T-helper 9 cell (primary cell): ENCODE measurements around the gene GAB4.

Experiments
- DNase-seq: peaks from one replicate; pipeline ENCODE4 v3.0.0-alpha.2; 2020

The GAB4 gene

GRCh38 chr22:16975155-16975885, 32.7 kb downstream of the GAB4 start:
- DNase-seq, result no peak

DNA sequence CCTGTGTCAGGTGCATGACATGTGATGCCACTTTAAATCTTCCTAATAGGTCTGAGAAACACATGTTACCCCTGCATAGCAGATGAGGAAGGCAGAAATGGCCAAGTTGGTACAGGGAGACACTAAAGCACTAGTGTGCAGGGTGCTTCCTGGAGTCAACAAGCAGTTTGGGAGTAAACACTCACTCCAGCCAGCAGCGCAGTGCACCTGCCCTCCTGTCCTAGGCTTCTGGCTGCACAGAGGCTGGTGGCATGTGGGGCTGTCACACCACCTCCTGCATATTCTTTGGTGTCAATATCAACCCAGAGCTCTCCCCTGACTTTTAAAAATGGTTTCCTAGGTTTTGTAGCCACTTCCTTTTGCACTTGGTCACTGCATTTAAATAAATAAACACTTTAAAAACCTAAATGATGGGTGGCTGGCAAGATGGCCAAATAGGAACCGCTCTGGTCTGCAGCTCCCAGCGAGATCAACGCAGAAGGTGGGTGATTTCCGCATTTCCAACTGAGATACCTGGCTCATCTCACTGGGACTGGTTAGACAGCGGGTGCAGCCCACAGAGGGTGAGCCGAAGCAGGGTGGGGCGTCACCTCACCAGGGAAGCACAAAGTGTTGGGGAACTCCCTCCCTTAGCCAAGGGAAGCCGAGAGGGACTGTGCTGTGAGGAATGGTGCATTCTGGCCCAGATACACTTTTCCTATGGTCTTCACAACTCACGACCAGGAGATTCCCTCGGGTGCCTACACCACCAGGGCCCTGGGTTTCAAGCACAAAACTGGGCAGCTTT, 33.5 kb downstream of the GAB4 start:
- no peak for DNase-seq

DNA sequence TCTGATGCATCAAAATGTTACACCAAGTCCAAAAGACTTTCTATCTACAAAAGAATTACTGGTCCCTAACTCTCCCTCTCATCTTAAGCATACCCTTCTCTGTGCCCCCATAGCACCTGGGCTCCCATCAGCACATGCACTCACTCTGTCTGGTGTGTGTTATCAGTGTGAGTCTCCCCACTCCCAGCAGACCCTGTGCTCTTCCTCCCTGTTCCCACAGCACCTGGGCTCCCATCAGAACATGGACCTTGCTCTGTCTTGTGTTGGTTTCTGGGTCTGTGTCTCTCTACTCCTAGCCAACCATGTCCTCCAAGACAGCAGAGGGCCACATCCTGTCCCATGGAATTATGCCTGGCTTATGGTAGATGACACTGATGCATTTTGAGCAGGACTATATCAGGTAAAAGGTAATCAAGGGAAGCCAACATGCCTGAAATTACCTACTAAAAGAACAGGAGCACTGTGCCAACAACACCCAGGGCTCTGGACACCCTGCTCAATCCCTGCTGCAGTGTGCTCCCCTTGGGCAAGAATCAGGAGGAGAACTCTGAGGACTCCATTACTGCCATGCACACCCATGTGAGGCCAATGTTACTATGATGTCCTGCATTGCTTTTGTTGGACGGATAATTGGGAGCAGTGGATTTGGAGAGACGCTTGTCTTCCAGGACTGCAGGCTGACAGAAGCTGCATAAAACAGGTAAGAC, 34.3 kb downstream of the GAB4 start:
- no peak for DNase-seq

DNA sequence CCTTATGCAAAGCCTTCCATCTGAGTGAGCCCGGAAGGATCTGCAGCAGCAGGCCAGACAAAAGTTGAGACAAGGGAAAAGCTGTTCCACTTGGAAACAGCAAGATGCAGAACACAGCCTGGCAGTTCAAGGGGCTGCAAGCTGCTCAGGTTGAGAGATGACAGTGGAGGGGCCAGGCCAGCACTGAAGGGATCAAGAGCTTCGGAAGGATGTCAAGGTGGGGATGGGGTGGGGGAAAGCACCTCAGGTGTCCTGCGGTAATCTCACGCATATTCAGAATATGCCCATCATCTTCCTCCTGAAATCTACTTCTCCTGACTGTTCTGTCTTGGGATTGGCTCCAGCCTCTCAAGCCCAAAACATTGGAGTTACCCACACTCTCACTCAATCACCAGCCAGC, 35.7 kb downstream of the GAB4 start:
- no peak for DNase-seq

DNA sequence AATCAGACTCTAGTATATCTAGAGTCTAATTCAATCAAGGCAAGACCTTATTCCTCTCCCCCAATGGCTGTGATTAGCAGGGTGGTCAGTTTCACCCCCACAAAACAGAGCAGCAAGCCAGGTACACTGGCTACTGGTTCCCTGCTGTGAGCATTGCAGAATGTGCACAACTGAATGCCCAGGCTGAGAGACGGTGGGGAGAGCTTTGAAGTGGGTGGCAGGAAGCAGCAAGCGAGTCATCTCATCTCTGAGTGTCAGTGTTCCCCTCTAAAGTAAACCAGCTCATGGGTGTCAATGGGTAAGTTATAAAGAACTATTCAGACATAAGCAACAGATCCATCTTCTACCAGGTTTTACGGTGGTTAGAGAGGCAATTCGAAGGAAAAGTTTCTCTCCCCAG, 37.6 kb downstream of the GAB4 start:
- no peak for DNase-seq

DNA sequence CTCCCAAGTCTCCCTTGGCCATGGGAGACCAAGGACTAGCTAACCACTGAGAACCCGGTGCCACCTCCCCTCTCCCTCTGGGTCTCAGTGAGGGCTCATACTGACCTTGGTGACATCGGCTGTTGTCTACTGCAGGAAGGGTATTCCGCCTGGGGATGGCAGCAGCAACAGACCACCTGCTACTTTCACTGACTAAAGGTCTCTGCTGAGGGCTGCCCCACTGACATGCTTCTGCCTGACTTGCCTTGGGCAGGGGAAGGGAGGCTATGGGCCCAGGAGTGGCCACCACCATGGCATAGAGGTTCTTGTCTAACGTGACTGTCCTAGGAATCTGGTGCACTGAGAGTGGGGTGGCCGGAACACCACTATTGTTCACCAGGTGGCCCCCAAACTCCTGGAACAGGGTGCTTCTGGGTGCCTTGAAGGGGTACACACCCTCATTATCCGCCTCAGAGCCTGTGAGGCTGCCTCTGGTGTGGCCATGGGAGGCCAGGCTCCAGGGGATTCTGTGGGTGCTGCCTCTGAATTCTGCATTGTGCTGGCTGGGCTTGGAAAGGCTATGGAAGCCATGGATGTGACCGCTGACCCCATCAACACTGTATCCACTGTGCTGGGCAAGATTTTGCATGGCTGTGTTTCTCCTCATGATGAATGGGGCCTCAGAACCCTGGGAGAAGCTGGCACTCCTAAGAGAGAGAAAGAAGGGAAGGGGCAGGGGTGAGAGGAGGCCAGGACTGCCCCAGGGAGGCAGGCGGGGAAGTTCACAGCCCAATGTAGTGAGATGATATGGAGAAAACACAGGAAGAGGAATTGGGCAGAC, 38.3 kb downstream of the GAB4 start:
- no peak for DNase-seq

DNA sequence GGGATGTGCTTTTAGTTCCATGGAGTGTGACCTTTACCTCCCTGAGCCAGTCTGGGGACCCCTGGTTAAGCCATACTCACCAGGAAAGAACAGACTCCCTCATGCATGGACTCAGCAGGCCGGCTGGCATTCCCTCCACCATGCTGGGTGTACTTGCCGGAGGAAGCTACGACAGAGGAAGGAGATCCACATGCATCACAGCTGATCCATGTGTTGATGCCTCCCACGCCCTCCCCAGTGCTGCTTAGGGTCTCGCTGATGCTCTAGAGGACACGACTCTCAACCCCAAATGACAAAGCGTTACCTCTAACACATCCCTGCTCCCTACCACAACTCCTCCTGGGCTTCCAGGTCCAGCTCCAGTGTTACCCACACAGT, 39.8 kb downstream of the GAB4 start:
- DNase-seq, result no peak

GRCh38 chr22:16967453-16968217, 40.4 kb downstream of the GAB4 start:
- DNase-seq, result no peak

DNA sequence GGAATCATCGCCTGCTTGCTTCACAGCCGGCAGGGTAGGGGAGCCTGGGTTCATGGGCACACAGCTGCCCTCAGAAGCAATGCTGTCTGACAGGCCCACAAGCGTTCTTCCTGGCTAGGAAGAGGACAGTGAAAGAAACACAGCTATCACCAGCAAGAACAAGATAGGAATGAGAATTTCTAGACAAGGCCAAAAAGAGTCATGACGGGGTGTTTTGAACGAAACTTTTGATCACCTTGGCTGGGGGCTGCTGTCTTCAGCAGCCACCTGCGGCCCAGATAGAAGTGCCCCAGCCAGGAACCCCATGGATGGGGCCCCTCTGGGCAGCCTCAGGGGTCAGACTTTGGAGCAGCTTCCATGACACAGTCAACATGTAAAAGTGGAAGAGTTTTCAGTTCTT, 41.8 kb downstream of the GAB4 start:
- DNase-seq, result no peak

DNA sequence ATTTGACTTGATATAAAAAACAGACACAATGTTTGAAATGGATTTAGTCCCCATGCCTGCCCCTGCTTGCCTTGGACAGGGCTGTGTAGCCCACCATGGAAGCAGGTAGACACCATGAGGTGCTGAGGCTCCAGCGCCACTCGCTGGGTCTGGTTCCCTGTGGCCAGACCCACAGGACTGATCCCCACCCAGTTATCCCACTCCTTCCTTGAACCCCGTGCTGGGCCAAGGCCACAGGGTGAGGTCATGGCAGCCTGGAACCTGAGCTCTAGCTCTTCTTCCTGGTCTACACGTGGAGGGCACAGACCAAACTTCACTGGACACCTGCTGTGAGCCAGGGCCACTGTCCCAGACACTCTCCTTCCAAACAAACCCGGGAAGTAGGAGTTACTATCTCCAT, 42.5 kb downstream of the GAB4 start:
- DNase-seq, result no peak

DNA sequence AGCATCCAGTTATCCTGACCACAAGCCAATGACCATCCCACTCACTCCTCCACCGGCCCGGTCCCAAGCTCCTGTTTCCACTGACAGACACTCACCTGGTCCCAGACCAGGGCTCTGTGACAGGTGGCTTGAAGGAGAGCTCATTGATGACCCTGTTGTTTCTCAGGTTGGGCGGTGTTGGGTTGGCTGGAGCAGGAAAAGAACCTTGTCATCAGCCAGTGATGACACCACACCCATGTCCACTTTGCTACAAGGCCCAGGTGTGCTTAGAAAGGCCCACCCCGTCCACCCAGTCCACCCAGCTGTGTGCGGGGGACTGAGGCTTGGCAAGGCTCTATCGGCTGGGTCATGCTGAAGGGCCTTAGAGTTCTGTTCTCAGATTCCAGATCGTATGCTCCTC, 42.9 kb downstream of the GAB4 start:
- no peak for DNase-seq

DNA sequence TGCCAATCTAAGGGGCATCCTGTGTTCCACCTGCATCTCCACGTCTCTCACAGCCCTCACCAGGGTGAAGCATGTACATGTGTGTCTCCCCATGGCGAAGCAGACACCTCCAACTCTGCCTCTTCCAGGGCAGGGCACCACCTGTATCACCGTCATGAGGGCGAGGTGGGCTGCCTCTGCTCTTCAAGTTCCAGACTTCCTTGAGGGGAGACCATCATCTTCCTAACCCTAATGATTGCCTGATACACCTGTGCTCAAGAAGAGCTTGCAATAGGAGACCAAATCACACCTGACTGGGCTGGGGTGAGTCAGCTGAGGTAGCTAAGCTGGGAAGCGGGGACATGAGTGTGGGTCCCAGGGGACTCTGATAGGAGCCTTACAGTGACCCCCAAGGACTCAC, 43.7 kb downstream of the GAB4 start:
- no peak for DNase-seq

DNA sequence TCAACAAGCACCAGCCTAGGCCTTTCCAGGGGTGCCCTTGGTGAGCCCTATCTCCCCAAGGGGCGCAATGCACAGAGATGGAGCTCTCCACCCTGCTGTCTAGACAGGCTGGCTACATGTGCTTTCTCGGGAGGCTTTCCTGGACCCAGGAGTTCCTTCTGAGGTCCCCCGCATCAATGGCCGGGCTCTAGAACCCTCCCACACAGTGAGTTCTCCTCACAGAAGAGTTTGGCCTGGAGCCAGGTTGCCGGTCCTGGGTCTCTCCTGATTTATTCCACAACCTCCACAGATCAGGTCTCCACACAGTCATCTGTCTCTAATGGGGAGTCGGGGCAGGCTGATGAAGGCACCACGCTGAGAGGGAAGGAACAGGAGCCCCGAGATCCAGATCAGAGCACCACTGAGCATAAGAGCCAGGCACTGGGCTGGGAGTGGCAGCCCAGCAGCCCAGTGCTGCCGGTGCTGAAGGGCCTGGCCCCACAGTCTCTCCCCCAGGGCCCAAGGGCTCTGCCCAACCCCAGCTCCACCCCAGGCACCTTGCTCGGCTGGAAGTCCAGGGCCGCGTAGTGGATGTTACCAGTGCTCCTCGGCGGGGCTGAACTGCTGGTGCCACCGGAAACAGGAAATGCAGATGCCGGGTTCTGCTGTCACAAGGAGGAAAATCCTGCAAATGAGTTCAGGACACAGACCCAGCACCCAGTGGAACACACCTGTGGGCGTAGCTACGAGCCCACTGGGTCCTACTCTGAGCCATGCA, 44.7 kb downstream of the GAB4 start:
- DNase-seq, result no peak

GRCh38 chr22:16962501-16962900, 45.5 kb downstream of the GAB4 start:
- DNase-seq, result no peak

DNA sequence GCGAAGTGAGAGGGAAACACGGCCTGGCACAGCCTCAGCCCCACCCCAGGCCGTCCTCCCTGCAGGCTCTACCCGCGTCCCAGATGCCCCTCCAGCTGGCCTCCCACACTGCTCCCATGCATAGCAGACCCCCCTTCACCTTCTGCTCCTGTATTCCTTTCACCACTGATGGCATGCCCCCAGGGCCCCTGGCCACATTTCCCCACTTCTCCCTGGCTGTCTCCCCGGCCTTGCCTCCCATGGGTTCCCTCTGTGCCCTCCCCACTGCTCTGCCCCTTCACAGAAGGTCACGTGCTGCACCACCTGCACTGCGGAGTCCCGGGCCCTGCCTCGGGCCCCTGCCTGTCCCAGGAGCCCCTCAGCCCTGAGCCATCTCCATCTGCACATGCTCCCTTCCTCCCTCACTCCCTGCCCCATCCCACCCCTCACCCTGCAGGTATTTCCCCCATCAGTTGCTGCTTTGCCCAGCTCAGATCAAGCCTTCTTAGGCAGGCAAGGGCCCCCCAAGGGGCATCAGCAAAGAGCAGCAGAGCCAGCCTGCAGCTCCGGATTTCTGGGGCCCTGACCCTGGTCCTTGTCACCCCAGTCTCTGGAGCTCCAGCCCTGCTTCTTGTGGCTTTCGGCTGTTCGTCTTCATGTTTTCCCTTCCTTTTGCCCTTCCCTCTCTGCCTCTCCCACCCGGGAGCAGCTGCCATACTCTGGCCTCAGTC, 46.4 kb downstream of the GAB4 start:
- no peak for DNase-seq

GRCh38 chr22:16960884-16961249, 47.2 kb downstream of the GAB4 start:
- DNase-seq, result no peak

DNA sequence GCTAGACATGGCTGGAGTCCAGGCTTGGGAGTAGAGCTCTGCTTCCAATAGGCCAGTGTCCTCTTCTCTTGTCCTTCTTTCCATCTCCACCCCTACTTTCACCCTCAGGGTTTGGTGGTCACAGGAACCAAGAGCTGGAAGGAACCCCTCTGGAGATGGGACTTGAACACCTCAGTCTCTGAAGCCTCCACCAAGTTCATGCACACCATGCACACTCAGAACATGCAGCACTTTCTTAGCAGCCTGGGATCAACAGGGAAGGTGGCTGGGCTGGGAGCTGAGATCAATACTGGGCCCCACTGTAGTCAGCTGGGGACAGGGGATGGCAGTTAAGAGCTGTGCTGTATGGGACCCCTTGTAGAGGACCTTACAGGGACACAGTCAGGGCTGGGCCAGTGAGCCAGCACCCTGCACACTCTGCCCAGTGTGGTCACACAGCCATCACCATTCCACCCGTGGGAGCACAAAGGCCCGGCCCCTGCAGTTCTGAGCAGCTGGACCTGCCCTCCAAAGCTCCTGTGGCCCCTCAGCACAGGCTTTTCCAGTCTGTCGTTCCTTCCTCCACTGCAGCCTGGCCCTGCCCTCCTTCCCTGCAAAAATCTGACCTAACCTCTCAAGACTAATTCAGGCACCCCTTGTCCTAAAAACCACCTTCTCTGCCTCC, 47.7 kb downstream of the GAB4 start:
- no peak for DNase-seq

DNA sequence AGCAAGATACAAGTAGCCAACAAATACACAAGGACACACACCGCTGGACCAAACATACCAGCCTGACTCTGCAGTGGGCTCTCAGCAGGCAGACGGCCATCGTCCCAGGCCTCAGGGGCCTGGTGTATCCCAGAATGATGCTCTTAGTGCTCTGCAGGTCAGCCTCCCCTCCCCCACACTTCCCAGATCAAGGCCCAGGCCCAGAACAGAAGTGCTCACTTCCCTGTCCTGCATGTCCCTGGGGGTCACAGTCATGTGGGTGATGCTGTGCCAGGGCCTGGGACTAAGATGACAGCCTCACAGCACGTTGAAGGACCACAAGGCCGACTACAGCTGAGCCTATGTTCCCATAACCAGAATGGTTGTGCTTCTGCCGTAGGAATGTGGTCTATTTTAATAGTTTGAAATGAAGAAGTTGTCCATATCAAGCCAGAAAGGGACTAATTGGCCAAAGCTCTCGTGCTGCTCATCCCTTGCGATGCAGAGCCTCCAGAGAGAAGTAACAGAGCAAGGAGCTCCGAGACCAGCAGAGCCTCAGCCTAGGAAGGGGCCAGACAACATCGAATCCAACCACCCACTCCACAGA, 48.6 kb downstream of the GAB4 start:
- no peak for DNase-seq

DNA sequence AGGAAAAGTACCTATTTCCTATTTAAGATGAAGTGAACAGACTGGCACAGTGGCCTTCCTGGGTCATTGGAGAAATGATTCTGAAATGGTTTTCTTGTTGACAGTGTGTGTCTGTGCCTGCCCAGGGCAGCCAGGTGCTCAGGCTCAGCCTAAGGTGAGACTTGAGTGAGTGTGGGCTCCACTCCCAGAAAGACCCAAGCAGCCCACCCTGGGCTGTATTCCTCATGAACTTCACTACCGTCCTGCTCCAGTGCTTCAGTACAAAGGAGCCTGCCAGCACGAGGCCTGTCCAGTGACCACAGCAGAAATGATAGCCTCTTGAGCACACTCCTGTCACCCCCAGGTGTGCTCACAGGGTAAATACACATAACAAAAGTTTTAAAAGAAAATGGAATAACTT, 49.5 kb downstream of the GAB4 start:
- no peak for DNase-seq

DNA sequence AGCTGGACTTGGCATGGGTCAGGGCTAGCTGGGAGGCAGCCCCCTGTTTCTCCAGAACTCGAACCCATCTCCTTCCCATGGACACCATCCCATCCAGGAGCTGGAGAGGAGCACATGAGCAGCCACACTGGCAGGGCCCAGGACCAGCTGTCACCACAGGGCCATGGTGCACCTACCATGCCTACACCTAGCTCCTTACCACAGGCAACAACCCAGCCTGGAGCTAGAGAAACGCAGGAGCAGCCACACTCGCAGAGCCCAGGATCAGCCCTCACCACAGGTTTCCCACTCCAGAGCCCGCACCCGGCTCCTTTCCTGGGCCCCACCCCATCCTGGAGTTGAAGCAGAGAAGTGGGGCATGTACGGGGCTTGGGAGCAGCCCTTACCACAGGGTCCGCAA, 50.2 kb downstream of the GAB4 start:
- no peak for DNase-seq
